Fibroblast of the aortic adventitia (primary cell): Measurements from ENCODE around the gene MYBBP1A. TPM values are rescaled to one million over a fixed set of nuclear protein-coding genes. Genes with fewer than 3 reads are reported as not detected.
A peak's percentile ranks its signal among the peaks of the same experiment; 100 is the strongest.
"Not testable (repeated sequence)": the region's sequence is repeated elsewhere in the genome, so short reads cannot be mapped to it uniquely, and the experiment has no call there.

Experiments used
- DNase-seq: peaks from one replicate; pipeline ENCODE4 v3.0.0-alpha.2; 2010; ENCODE audit warnings: low read depth
- H3K4me3 ChIP-seq: 2 replicates; pipeline ENCODE4 v1.5.1; 2011; ENCODE audit warnings: low read depth, mild to moderate bottlenecking, control low read depth, low read length, moderate library complexity
- CTCF ChIP-seq: IDR thresholded peaks from 2 replicates; pipeline ENCODE4 v1.5.1; 2011; ENCODE audit warnings: mild to moderate bottlenecking, low read length, control low read depth, inconsistent platforms; ENCODE audit not compliant: insufficient read depth
- total RNA-seq: library from RNA; depleted of rRNA; stranded (reverse); fragments of >200 nt; gene quantifications from 2 replicates; pipeline ENCODE4 v1.2.3, GENCODE V29; 2012; ENCODE audit warnings: low replicate concordance

The MYBBP1A gene
- total RNA-seq, 1 donor = 51.0 TPM

GRCh38 chr17:4599505-4600281 is 44.5 kb upstream of the MYBBP1A start:
- peak; percentile 62 for DNase-seq
- no peak overlapping the region for H3K4me3 ChIP-seq
- no peak for TF ChIP-seq CTCF

GRCh38 chr17:4598776-4599504 is 43.8 kb upstream of the MYBBP1A start:
- TF ChIP-seq CTCF = no peak
- peak; percentile 86 for DNase-seq
- H3K4me3 ChIP-seq = no peak overlapping the region

GRCh38 chr17:4597975-4598374 is 42.8 kb upstream of the MYBBP1A start:
- H3K4me3 ChIP-seq = no peak overlapping the region
- no peak for TF ChIP-seq CTCF
- DNase-seq = no peak

GRCh38 chr17:4596636-4597380 is 41.6 kb upstream of the MYBBP1A start:
- no peak for DNase-seq
- TF ChIP-seq CTCF = no peak
- no peak overlapping the region for H3K4me3 ChIP-seq

- DNase-seq = not testable (repeated sequence)
Observed at GRCh38 chr17:4595685-4596342, 40.6 kb upstream of the MYBBP1A start.

GRCh38 chr17:4594931-4595684 is 39.9 kb upstream of the MYBBP1A start:
- no peak for TF ChIP-seq CTCF
- no peak for DNase-seq
- H3K4me3 ChIP-seq = no peak overlapping the region

More at GRCh38 chr17:4595685-4596342, 40.6 kb upstream of the MYBBP1A start:
- H3K4me3 ChIP-seq = not testable (repeated sequence)
